SKM-1 treated with dmso at 0.1 percent for 144 hours (cell line): ENCODE data around the gene RUVBL2.
A peak's percentile ranks its signal among the peaks of the same experiment; 100 is the strongest.

Experiments
- DNase-seq: peaks from one replicate; lab custom pipeline; 2025; ENCODE audit not compliant: unreplicated experiment; lab: John Stamatoyannopoulos, UW

The RUVBL2 gene

GRCh38 chr19:48987323-48987722 lies 6.4 kb upstream of the RUVBL2 start:
- no peak for DNase-seq

DNA sequence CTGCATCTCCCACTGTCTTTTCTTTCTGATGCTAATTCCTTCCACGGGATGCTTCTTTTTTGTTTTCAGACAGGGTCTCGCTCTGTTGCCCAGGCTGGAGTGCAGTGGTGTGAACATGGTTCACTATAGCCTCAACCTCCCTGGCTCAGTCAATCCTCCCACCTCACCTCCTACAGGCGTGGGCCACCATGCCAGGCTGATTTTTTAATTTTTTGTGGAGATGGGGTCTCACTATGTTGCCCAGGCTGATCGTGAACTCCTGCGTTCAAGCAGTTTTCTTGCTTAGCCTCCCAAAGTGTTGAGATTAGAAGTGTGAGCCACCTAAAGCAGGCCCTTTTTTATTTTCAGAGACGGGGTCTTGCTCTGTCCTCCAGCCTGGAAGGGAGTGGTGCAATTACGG lies 5.4 kb upstream of the RUVBL2 start:
- DNase-seq: no peak

DNA sequence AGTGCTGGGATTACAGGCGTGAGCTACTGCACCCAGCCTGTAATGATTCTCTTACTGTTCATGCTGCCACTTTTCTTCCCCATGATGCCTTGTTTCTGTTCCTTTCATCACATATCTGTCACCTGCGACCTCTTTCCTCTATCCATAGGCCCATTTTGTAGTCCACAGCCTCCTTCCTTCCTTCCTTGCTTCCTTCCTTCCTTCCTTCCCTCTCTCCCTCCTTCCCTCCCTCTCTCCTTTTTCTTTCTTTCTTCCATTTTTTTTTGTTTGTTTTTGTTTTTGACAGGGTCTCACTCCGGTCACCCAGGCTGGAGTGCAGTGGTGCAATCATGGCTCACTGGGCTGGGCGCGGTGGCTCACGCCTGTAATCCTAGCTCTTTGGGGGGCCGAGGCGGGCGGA lies 4.8 kb upstream of the RUVBL2 start:
- DNase-seq: no peak

DNA sequence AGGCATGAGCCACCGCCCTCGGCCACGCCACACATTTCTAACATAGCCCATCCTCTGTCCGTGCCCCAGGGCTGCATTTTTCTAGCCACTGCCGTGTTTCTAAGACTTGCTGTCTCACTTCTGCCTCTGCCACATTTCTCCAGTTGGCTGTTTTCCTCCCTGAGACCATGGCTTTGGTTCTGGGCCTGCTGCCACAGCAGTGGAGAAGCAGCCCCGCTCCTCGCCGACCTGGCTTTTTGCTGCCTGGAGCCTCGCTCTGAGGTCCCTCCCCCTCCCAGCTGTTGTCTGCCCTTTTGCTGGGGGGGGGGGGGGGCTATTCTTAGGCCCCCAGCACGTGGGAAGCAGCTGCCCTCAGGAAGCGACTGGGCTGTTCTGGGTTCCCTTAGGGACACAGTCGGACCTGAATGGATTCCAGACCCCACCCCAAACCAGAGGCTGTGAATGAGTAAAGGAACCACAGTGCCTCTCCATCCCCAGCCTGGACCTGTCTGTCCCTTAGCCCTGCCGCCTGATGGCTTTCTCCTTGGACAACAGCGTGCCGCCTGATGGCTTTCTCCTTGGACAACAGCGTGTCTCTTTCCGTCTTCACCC lies 3.9 kb upstream of the RUVBL2 start:
- no peak for DNase-seq

- DNase-seq: no peak
These were observed 3.3 kb upstream of the RUVBL2 start for GRCh38 chr19:48990400-48990799.

- DNase-seq: no peak
These were observed 2.6 kb upstream of the RUVBL2 start for GRCh38 chr19:48991011-48991609.

DNA sequence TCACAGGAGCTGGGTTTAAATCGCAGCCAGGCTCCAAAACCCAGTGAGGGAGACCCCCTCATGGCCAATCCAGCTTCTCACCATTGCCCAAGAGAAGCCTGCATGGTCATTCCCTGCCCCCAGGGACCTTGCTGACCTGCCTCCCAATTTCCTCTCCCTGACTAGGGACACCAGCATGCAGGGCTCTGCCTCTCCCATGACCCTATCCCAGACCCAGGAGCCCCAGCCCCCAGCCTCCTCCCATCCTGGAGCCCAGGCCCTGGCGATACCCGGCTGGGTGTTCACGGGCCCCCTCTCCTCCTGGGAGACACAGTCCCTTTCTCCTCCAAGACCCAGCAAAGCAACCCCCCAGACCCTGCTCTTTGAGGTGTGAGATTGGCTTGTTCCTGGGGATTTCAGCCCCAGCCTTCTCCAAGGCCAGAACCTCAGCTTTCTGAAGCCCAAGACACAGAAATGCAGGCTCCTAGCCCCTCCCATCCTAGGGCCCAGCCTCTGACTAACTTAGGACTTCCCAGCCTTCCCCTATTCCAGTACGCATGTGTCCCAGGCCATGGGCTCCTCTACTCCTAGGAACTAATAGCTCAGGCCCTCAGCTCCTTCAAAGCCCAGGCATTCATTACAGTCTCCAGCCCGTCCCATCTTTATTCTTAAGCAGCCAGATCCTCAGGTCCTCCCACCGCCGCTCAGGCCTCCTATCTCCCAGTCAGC lies 1.7 kb upstream of the RUVBL2 start:
- DNase-seq: no peak

DNA sequence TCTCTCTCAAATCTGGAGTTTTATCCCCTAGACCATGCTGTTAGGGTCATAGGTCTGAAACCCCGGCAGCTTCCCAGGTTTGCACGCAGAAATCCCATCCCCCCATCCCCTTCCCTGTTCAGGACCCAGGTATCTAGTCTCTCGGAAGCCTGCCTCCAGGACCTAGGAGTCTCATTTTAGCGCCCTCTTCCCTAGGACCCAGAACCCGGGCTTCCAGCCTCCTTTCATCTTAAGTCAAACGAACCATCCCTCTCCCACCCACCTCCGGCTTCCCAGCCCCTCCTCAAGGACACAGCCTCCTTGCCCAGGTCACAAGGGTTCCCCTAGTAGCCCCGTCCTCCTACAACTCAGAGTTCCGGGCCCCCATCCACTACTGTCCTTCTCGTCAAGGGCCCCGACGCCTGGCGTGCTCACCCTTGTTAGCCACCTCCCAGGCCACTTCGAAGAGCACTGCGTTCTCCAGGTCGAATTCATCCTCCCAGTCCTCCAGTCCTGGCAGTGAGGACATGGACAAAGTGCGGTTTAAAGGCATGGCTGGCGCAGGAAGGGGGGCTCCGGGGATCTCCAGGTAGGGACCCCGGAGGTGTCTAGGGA lies 1.0 kb upstream of the RUVBL2 start:
- DNase-seq: no peak

DNA sequence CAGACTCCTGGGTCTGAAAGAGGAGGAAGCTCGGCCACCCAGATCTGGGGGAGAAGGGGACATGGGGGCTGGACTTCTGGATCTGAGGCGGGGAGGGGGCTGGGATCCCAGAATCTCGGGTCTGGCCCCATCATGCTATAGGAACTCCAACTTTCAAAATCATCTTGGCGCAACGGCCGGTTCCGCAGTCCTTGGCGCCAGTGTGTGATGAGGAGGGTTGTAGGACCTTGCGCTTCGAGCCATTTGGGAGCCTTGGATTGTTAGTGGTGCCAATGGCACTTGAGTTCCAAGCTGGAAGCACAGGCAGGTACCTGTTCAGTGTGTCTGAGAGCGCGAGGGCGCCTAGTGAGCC lies 324 bp downstream of the RUVBL2 start:
- DNase-seq: no peak

- peak; percentile 38 for DNase-seq
These were observed 4.3 kb downstream of the RUVBL2 start for GRCh38 chr19:48997972-48998371.

DNA sequence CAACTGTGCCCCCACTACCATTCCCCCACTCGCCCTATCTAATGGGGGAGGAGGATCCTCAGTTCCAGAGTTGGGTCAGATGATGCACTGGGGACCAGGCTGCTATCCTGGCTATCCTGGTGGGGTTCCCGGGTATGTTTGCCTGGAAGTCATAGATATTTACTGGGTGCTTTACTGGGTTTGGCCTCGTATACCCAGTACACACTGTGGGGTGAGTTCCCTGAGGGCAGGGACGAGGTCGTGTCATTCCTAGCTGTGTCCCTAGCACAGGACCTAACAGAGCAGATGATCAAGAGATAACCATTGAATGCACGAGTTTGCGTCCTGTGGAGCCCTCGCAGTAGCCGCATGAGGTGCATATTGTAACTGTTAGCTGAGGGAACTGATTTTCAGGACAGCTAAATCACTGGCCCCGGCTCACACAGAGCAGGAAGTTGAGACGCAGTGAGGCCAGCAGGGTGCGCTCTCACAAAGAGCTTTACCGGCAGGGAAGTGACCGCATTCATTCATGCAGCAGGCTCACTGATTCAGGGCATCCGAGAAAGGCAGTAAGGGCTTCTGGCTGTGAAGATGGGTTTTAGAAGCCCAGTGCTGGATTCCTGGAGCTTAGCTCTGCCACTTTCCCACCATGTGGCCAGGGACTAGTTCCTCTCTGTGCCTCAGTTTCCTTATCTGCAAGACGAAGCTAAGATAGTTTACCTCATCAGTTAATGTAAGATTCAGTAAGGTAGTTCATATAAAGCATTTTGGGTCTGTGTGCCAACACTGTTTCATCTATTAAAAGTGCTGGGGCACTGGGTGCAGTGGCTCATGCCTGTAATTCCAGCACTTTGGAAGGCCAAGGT lies 6.0 kb downstream of the RUVBL2 start:
- no peak for DNase-seq

GRCh38 chr19:49004133-49004532 lies 10.4 kb downstream of the RUVBL2 start:
- DNase-seq: no peak

GRCh38 chr19:49004964-49005614 lies 11.4 kb downstream of the RUVBL2 start:
- no peak for DNase-seq

DNA sequence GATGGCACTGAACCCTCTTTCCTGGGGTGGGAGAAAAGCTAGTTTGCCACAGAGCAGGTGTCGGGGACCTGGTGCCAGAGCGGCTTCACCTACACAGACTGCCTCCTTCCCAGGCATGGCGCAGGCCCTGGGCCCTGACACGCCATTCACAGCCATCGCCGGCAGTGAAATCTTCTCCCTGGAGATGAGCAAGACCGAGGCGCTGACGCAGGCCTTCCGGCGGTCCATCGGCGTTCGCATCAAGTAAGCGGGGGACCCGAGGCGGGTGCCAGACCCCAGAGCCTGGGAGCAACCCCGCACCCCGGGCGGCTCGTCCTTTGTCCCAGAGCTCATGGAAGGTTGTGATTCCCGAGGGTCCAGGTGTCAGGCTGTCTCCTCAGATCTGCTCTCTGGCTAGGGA lies 13.2 kb downstream of the RUVBL2 start:
- DNase-seq: no peak

DNA sequence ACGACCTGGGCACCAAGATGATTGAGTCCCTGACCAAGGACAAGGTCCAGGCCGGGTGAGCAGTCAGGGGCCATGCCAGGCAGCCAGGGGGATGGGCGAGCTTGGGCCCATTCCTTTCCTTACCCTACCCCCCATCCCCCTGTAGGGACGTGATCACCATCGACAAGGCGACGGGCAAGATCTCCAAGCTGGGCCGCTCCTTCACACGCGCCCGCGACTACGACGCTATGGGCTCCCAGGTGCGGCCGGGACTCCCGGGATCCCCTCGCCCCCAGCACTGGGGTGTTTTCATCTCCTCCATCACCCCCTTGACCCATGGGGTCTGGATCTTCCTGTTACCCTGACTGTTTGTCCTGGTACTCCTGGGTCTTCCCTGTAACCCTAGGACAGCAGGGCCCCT lies 16.1 kb downstream of the RUVBL2 start:
- DNase-seq: no peak

GRCh38 chr19:49010453-49010852 lies 16.8 kb downstream of the RUVBL2 start:
- no peak for DNase-seq

DNA sequence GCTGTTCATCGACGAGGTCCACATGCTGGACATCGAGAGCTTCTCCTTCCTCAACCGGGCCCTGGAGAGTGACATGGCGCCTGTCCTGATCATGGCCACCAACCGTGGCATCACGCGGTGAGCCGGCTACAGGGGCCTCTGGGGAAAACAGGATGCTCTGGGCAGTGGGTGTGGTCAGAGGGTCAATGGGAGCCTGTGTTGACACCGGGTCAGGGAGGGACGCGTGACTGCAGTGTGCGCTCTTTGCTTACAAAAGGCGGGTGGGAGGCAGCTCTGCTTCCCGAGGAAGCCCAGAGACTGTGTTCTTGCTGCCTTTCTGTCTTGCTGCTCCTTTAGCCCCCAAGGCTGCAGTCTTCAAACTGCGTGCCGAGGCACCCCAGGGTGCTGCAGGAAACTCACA lies 17.5 kb downstream of the RUVBL2 start:
- no peak for DNase-seq

DNA sequence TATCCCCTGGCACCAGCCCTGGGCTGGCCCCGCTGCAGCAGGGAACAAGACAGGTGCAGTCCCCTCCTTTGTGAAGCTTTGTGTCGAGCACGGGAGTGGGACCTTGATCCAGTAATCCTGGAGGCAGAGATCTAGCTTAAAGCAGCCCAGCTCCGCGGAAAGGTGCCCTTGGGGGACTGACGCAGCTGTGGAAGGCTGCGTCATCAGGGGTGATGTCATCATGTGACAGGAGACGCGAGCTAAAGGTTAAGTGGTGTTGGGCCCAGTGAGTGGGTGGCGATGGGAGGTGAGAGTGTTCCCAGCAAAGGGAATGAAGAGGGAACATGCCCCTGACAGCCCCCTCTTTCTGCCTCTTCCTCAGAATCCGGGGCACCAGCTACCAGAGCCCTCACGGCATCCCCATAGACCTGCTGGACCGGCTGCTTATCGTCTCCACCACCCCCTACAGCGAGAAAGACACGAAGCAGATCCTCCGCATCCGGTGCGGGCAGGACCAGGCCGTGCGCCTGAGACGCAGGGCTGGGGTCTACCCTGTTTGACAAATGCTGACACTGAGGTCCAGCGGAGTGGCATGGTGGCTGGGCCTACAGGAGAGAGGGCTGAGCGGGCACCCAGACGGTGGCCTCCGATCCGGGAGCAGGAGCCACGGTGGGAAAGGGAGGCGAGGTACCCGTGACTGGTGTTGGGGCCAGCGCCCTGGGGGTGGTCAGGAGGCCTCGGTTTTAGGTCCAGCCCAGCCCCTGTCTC lies 20.6 kb downstream of the RUVBL2 start:
- no peak for DNase-seq

- DNase-seq: no peak
These were observed 21.2 kb downstream of the RUVBL2 start for GRCh38 chr19:49014870-49015255.
